H7 (cell line): ENCODE measurements around the gene MPDZ. TPM values are rescaled to one million over a fixed set of nuclear protein-coding genes. Genes with fewer than 3 reads are reported as not detected.

Source experiments
- DNase-seq: peaks from one replicate; pipeline ENCODE4 v3.0.0; 2012
- H3K27me3 ChIP-seq: 2 replicates; pipeline ENCODE4 v1.6.0; 2011; ENCODE audit warnings: mild to moderate bottlenecking, low read length; ENCODE audit not compliant: control insufficient read depth, insufficient read depth
- H3K36me3 ChIP-seq: replicated peaks from 2 replicates; pipeline ENCODE4 v1.5.1; 2011; ENCODE audit warnings: low read length; ENCODE audit not compliant: control insufficient read depth, insufficient read depth
- H3K4me3 ChIP-seq: 2 replicates; pipeline ENCODE4 v1.5.1; 2011; ENCODE audit warnings: low read depth, mild to moderate bottlenecking, control low read depth, low read length, moderate library complexity; ENCODE audit not compliant: insufficient read depth
- total RNA-seq: library from RNA; depleted of rRNA; stranded (reverse); fragments of >200 nt; shearing (Covaris generic); gene quantifications from 2 replicates; pipeline ENCODE4 v1.2.3, GENCODE V29; 2014

The MPDZ gene
- total RNA-seq, 1 experiment from 2014 or later: 22.2 TPM

- no peak overlapping the region for H3K4me3 ChIP-seq
- H3K27me3 ChIP-seq: no peaks in the 10 kb centered on the region
- H3K36me3 ChIP-seq: peaks cover 1% of the 10 kb centered on the region; the same call in 1 of the 2 replicates
- DNase-seq: no peak
Observed at GRCh38 chr9:13125261-13125660, 154.2 kb downstream of the MPDZ start.

GRCh38 chr9:13122756-13123369 lies 156.6 kb downstream of the MPDZ start:
- no peaks in the 10 kb centered on the region for H3K27me3 ChIP-seq
- H3K4me3 ChIP-seq: no peak overlapping the region
- DNase-seq: no peak
- peaks cover 1% of the 10 kb centered on the region; the same call in 1 of the 2 replicates for H3K36me3 ChIP-seq

GRCh38 chr9:13118313-13118712 lies 161.2 kb downstream of the MPDZ start:
- Histone ChIP-seq H3K36me3 (peaks cover 1% of the 10 kb centered on the region; the same call in 1 of the 2 replicates), H3K4me3 (no peak overlapping the region), H3K27me3 (no peaks in the 10 kb centered on the region)
- peak; percentile 30 for DNase-seq

GRCh38 chr9:13116292-13116691 lies 163.2 kb downstream of the MPDZ start:
- no peaks in the 10 kb centered on the region for H3K27me3 ChIP-seq
- peaks cover 3% of the 10 kb centered on the region for H3K36me3 ChIP-seq
- H3K4me3 ChIP-seq: no peak overlapping the region
- no peak for DNase-seq

GRCh38 chr9:13113751-13114150 lies 165.7 kb downstream of the MPDZ start:
- Histone ChIP-seq H3K4me3 (no peak overlapping the region), H3K27me3 (no peaks in the 10 kb centered on the region), H3K36me3 (peaks cover 3% of the 10 kb centered on the region)
- no peak for DNase-seq

GRCh38 chr9:13113216-13113615 lies 166.3 kb downstream of the MPDZ start:
- no peak overlapping the region for H3K4me3 ChIP-seq
- DNase-seq: no peak
- H3K27me3 ChIP-seq: no peaks in the 10 kb centered on the region
- H3K36me3 ChIP-seq: peaks cover 3% of the 10 kb centered on the region

GRCh38 chr9:13111778-13112177 lies 167.7 kb downstream of the MPDZ start:
- Histone ChIP-seq H3K4me3 (no peak overlapping the region), H3K36me3 (peaks cover 3% of the 10 kb centered on the region), H3K27me3 (no peaks in the 10 kb centered on the region)
- DNase-seq: no peak

- Histone ChIP-seq H3K36me3 (peaks cover 3% of the 10 kb centered on the region), H3K27me3 (no peaks in the 10 kb centered on the region), H3K4me3 (no peak overlapping the region)
- DNase-seq: no peak
Observed at GRCh38 chr9:13110766-13111417, 168.6 kb downstream of the MPDZ start.

GRCh38 chr9:13109781-13110180 lies 169.7 kb downstream of the MPDZ start:
- no peak for DNase-seq
- Histone ChIP-seq H3K27me3 (no peaks in the 10 kb centered on the region), H3K36me3 (peaks cover 3% of the 10 kb centered on the region), H3K4me3 (no peak overlapping the region)

- Histone ChIP-seq H3K36me3 (peaks cover 2% of the 10 kb centered on the region), H3K4me3 (no peak overlapping the region), H3K27me3 (no peaks in the 10 kb centered on the region)
- no peak for DNase-seq
Observed at GRCh38 chr9:13107008-13107407, 172.5 kb downstream of the MPDZ start.

- DNase-seq: no peak
- Histone ChIP-seq H3K27me3 (no peaks in the 10 kb centered on the region), H3K4me3 (no peak overlapping the region), H3K36me3 (no peaks in the 10 kb centered on the region)
Observed at GRCh38 chr9:13100914-13101572, 178.4 kb downstream of the MPDZ start.

- Histone ChIP-seq H3K4me3 (no peak overlapping the region), H3K36me3 (no peaks in the 10 kb centered on the region), H3K27me3 (no peaks in the 10 kb centered on the region)
- DNase-seq: no peak
Observed at GRCh38 chr9:13095056-13095455, 184.4 kb downstream of the MPDZ start.

- Histone ChIP-seq H3K36me3 (no peaks in the 10 kb centered on the region), H3K4me3 (no peak overlapping the region), H3K27me3 (no peaks in the 10 kb centered on the region)
- DNase-seq: no peak
Observed at GRCh38 chr9:13090628-13091027, 188.9 kb downstream of the MPDZ start.

GRCh38 chr9:13089666-13090065 lies 189.8 kb downstream of the MPDZ start:
- H3K4me3 ChIP-seq: no peak overlapping the region

More at GRCh38 chr9:13089666-13090065, 189.8 kb downstream of the MPDZ start:
- no peaks in the 10 kb centered on the region for H3K27me3 ChIP-seq
- H3K36me3 ChIP-seq: no peaks in the 10 kb centered on the region
- no peak for DNase-seq
